SK-N-SH (cell line): ENCODE measurements around the gene NRARP. TPM values are rescaled to one million over a fixed set of nuclear protein-coding genes. Genes with fewer than 3 reads are reported as not detected.

Experiments used
- CTCF ChIA-PET: fragments of 300-600, 350-600 bp; formaldehyde crosslinking; extraction: SDS; loops from one replicate; lab custom pipeline; 2021; lab: Yijun Ruan, JAX
- POLR2A ChIA-PET: fragments of 350-600 bp; sonication (Branson Sonifier 250); formaldehyde crosslinking; extraction: SDS; loops from one replicate; lab custom pipeline; 2020; ENCODE audit warnings: antibody characterized with exemption, inconsistent platforms; lab: Yijun Ruan, JAX
- DNase-seq: peaks from one replicate; pipeline ENCODE4 v3.0.0; 2012
- H2AFZ ChIP-seq: fragments of 200-600 bp; sonication (generic); 2 replicates; pipeline ENCODE4 v1.8.1; 2016; ENCODE audit warnings: antibody characterized with exemption, mild to moderate bottlenecking, low read depth
- H3F3A ChIP-seq: fragments of 200-600 bp; sonication (generic); replicated peaks from 2 replicates; pipeline ENCODE3; 2016; ENCODE audit warnings: antibody characterized with exemption, mild to moderate bottlenecking; ENCODE audit not compliant: insufficient read depth
- H3K27ac ChIP-seq, 2 experiments: fragments of 200-500 bp in 1 of 2; fragments of 200-600 bp in 1 of 2; sonication (Bioruptor generic) in 1 of 2; sonication (generic), shearing (Covaris generic) in 1 of 2; 2 replicates each; pipeline versions ENCODE4 v1.5.1 to v1.6.1; 2014 to 2016; ENCODE audit warnings: low read depth in 2 of 2, inconsistent platforms in 1 of 2, low read length in 1 of 2, mild to moderate bottlenecking in 1 of 2, mixed read lengths in 1 of 2
- H3K27me3 ChIP-seq: fragments of 200-600 bp; sonication (generic), shearing (Covaris generic); 2 replicates; pipeline ENCODE4 v1.6.1; 2016; ENCODE audit warnings: mixed run types; ENCODE audit not compliant: insufficient read depth
- H3K36me3 ChIP-seq, 2 experiments: fragments of 200-500 bp in 1 of 2; fragments of 200-600 bp in 1 of 2; sonication (Bioruptor generic) in 1 of 2; sonication (generic) in 1 of 2; replicated peaks in 1 of 2; 2 replicates each; pipeline versions ENCODE3 to v1.5.1; 2014 to 2016; ENCODE audit warnings: low read length in 1 of 2, mild to moderate bottlenecking in 1 of 2; ENCODE audit not compliant: insufficient read depth in 2 of 2, control insufficient read depth in 1 of 2
- H3K4me1 ChIP-seq, 2 experiments: fragments of 200-500 bp in 1 of 2; fragments of 200-600 bp in 1 of 2; sonication (Bioruptor generic) in 1 of 2; sonication (generic), shearing (Covaris generic) in 1 of 2; 2 replicates each; pipeline versions ENCODE4 v1.5.1 to v1.6.1; 2014 to 2016; ENCODE audit warnings: low read depth in 1 of 2, low read length in 1 of 2, mixed run types in 1 of 2; ENCODE audit not compliant: insufficient read depth in 2 of 2, control insufficient read depth in 1 of 2
- H3K4me2 ChIP-seq: fragments of 200-600 bp; sonication (generic), shearing (Covaris generic); 2 replicates; pipeline ENCODE4 v1.6.1; 2017; ENCODE audit warnings: mixed run types
- H3K4me3 ChIP-seq, 2 experiments: fragments of 200-500 bp in 1 of 2; fragments of 200-600 bp in 1 of 2; sonication (Bioruptor generic) in 1 of 2; sonication (generic), shearing (Covaris generic) in 1 of 2; 2 replicates each; pipeline versions ENCODE4 v1.5.1 to v1.8.1; 2014 to 2016; ENCODE audit warnings: low read depth in 2 of 2, inconsistent platforms in 1 of 2, low read length in 1 of 2, mild to moderate bottlenecking in 1 of 2, mixed read lengths in 1 of 2, moderate library complexity in 1 of 2
- H3K79me2 ChIP-seq: fragments of 200-600 bp; sonication (generic); 2 replicates; pipeline ENCODE4 v1.8.1; 2017; ENCODE audit warnings: mild to moderate bottlenecking; ENCODE audit not compliant: insufficient read depth
- H3K9ac ChIP-seq: fragments of 200-600 bp; sonication (generic); 2 replicates; pipeline ENCODE4 v1.6.1; 2017; ENCODE audit warnings: mixed run types
- H3K9me2 ChIP-seq: fragments of 200-600 bp; sonication (generic); 2 replicates; pipeline ENCODE4 v1.6.1; 2017; ENCODE audit warnings: mixed run types
- H3K9me3 ChIP-seq: fragments of 200-600 bp; sonication (generic); 2 replicates; pipeline ENCODE4 v1.6.1; 2017; ENCODE audit warnings: mixed run types, mild to moderate bottlenecking, moderate library complexity
- H4K20me1 ChIP-seq: fragments of 200-600 bp; sonication (generic); 2 replicates; pipeline ENCODE4 v1.6.1; 2017; ENCODE audit warnings: mild to moderate bottlenecking, mixed run types; ENCODE audit not compliant: insufficient read depth
- CTCF ChIP-seq: fragments of 200-600 bp; sonication (generic); IDR thresholded peaks from 2 replicates; pipeline ENCODE4 v1.6.1; 2017; ENCODE audit warnings: antibody characterized with exemption, mild to moderate bottlenecking, moderate library complexity
- FOSL2 ChIP-seq: IDR thresholded peaks from 2 replicates; pipeline ENCODE4 v1.4.0; 2012; ENCODE audit warnings: low read depth, mild to moderate bottlenecking, moderate library complexity, borderline replicate concordance
- FOXJ3 ChIP-seq: sonication (generic); formaldehyde crosslinking; IDR thresholded peaks from 2 replicates; pipeline ENCODE4 v1.5.1; 2020; ENCODE audit warnings: mild to moderate bottlenecking, missing genetic modification reagents
- FOXM1 ChIP-seq: IDR thresholded peaks from 2 replicates; pipeline ENCODE4 v1.4.0; 2012; ENCODE audit warnings: low read depth, mild to moderate bottlenecking
- GATA2 ChIP-seq: sonication (generic); formaldehyde crosslinking; IDR thresholded peaks from 2 replicates; pipeline ENCODE4 v1.5.0; 2020; ENCODE audit warnings: mild to moderate bottlenecking, missing genetic modification reagents
- IRF3 ChIP-seq: fragments of 150-350 bp; IDR thresholded peaks from 2 replicates; pipeline ENCODE4 v1.6.1; 2016; ENCODE audit warnings: mild to moderate bottlenecking, low read depth, low read length
- JUND ChIP-seq: IDR thresholded peaks from 2 replicates; pipeline ENCODE4 v1.4.0; 2012
- MAX ChIP-seq: IDR thresholded peaks from 2 replicates; pipeline ENCODE4 v1.4.0; 2012; ENCODE audit warnings: low read depth
- MXI1 ChIP-seq: IDR thresholded peaks from 2 replicates; pipeline ENCODE4 v1.6.1; 2012; ENCODE audit warnings: mild to moderate bottlenecking, low read depth, low read length, improper control_type of control experiment
- POLR2AphosphoS5 ChIP-seq: IDR thresholded peaks from 2 replicates; pipeline ENCODE4 v1.6.1; 2012; ENCODE audit warnings: low read depth, low read length
- RAD21 ChIP-seq: IDR thresholded peaks from 2 replicates; pipeline ENCODE4 v1.6.1; 2012; ENCODE audit warnings: mild to moderate bottlenecking, low read length
- RCOR1 ChIP-seq: fragments of 150-350 bp; IDR thresholded peaks from 2 replicates; pipeline ENCODE4 v1.6.1; 2017; ENCODE audit warnings: antibody characterized with exemption, low read length
- RFX5 ChIP-seq: IDR thresholded peaks from 2 replicates; pipeline ENCODE4 v1.6.1; 2012; ENCODE audit warnings: mild to moderate bottlenecking, improper control_type of control experiment, low read length
- RXRA ChIP-seq: IDR thresholded peaks from 2 replicates; pipeline ENCODE4 v1.4.0; 2012; ENCODE audit warnings: low read depth, mild to moderate bottlenecking, borderline replicate concordance
- TCF12 ChIP-seq: IDR thresholded peaks from 2 replicates; pipeline ENCODE4 v1.4.0; 2012
- TEAD4 ChIP-seq: IDR thresholded peaks from 2 replicates; pipeline ENCODE4 v1.4.0; 2012; ENCODE audit warnings: mild to moderate bottlenecking, borderline replicate concordance; ENCODE audit not compliant: insufficient read depth
- USF1 ChIP-seq: IDR thresholded peaks from 2 replicates; pipeline ENCODE4 v1.4.0; 2012; ENCODE audit warnings: low read depth, borderline replicate concordance
- WGBS: methylation state at CpG from one replicate; pipeline ENCODE4 v1.1.6; 2017; ENCODE audit warnings: low lambda C conversion rate; 5-methylcytosine and 5-hydroxymethylcytosine counted together
- polyA plus RNA-seq, 3 experiments: library from polyadenylated mRNA; depleted of rRNA; stranded (reverse); fragments of >200 nt; gene quantifications; 2 replicates each; pipeline ENCODE4 v1.2.3, GENCODE V29; 2012

Gene NRARP
- polyA plus RNA-seq, 1 of the 3 experiments (the other 2 are of a cell fraction): 3.9 TPM

- CTCF ChIA-PET: no interaction called here
- Histone ChIP-seq H3K4me3 (no peak overlapping the region), H3K9me2 (no peaks in the 10 kb centered on the region), H3K27me3 (no peaks in the 10 kb centered on the region), H3K9ac (no peak overlapping the region), H3K36me3 (no peaks in the 10 kb centered on the region), H3K79me2 (no peaks in the 10 kb centered on the region), H3K4me1 (peaks cover 0 to 19% of the 10 kb centered on the region in 2 experiments; a peak in 1 of 4 replicates), H3K27ac (no peak overlapping the region), H2AFZ (no peak overlapping the region), H3K9me3 (no peaks in the 10 kb centered on the region), H3K4me2 (no peak overlapping the region), H3F3A (no peaks in the 10 kb centered on the region), H4K20me1 (no peaks in the 10 kb centered on the region)
- POLR2A ChIA-PET: no interaction called here
- no peak for TF ChIP-seq FOXM1
- TF ChIP-seq RXRA: no peak
- no peak for TF ChIP-seq TCF12
- no peak for TF ChIP-seq FOSL2
- no peak for TF ChIP-seq CTCF
- TF ChIP-seq MXI1: no peak
- no peak for TF ChIP-seq RAD21
- TF ChIP-seq JUND: no peak
- no peak for TF ChIP-seq POLR2AphosphoS5
- TF ChIP-seq TEAD4: no peak
- no peak for TF ChIP-seq IRF3
- TF ChIP-seq MAX: no peak
- no peak for TF ChIP-seq RFX5
- TF ChIP-seq USF1: no peak
- TF ChIP-seq FOXJ3 (CRISPR knock-in tag): no peak
- no peak for TF ChIP-seq GATA2 (CRISPR knock-in tag)
- no peak for TF ChIP-seq RCOR1
- no peak for DNase-seq
- 54% methylated on average over 2 of the region's 8 CpGs for WGBS
Observed at GRCh38 chr9:137305798-137306065, 3.7 kb upstream of the NRARP start.
